BLaER1 (cell line): ENCODE data around the gene ST7.

Experiments
- H3K27ac ChIP-seq: shearing (Covaris generic); formaldehyde crosslinking; 2 replicates; pipeline ENCODE4 v1.8.1; 2022
- H3K27me3 ChIP-seq: shearing (Covaris generic); formaldehyde crosslinking; 2 replicates; pipeline ENCODE4 v1.8.1; 2022
- H3K36me3 ChIP-seq: shearing (Covaris generic); formaldehyde crosslinking; 2 replicates; pipeline ENCODE4 v1.8.1; 2022
- H3K4me1 ChIP-seq: shearing (Covaris generic); formaldehyde crosslinking; 2 replicates; pipeline ENCODE4 v1.8.1; 2022
- H3K4me2 ChIP-seq: shearing (Covaris generic); formaldehyde crosslinking; 2 replicates; pipeline ENCODE4 v1.8.1; 2022
- H3K4me3 ChIP-seq: shearing (Covaris generic); formaldehyde crosslinking; 2 replicates; pipeline ENCODE4 v1.8.1; 2022
- H3K9ac ChIP-seq: shearing (Covaris generic); formaldehyde crosslinking; 2 replicates; pipeline ENCODE4 v1.8.1; 2022
- H3K9me3 ChIP-seq: shearing (Covaris generic); formaldehyde crosslinking; 2 replicates; pipeline ENCODE4 v1.8.1; 2022
- H4K20me1 ChIP-seq: shearing (Covaris generic); formaldehyde crosslinking; 2 replicates; pipeline ENCODE4 v1.8.1; 2022
- Cebpa-rat ChIP-seq: shearing (Covaris generic); IDR thresholded peaks from 2 replicates; pipeline ENCODE4 v1.8.1; 2022

Gene ST7

GRCh38 chr7:116977172-116977571 is 23.9 kb downstream of the ST7 start:
- Histone ChIP-seq H3K27me3 (no peaks in the 10 kb centered on the region), H4K20me1 (no peaks in the 10 kb centered on the region), H3K9ac (no peak overlapping the region), H3K4me3 (no peak overlapping the region), H3K4me2 (no peak overlapping the region), H3K36me3 (no peaks in the 10 kb centered on the region), H3K27ac (no peak overlapping the region), H3K4me1 (no peaks in the 10 kb centered on the region), H3K9me3 (0 out of 2 replicates have a peak, but pooled peaks cover 6% of the 10 kb centered on the region)
- no peak for TF ChIP-seq Cebpa-rat

GRCh38 chr7:116978006-116978405 is 24.7 kb downstream of the ST7 start:
- Histone ChIP-seq H3K27me3 (no peaks in the 10 kb centered on the region), H3K4me3 (no peak overlapping the region), H3K9ac (no peak overlapping the region), H3K9me3 (0 out of 2 replicates have a peak, but pooled peaks cover 6% of the 10 kb centered on the region), H3K4me1 (no peaks in the 10 kb centered on the region), H3K4me2 (no peak overlapping the region), H4K20me1 (no peaks in the 10 kb centered on the region), H3K36me3 (no peaks in the 10 kb centered on the region), H3K27ac (no peak overlapping the region)
- TF ChIP-seq Cebpa-rat, result no peak

- Histone ChIP-seq H4K20me1 (no peaks in the 10 kb centered on the region), H3K36me3 (no peaks in the 10 kb centered on the region), H3K4me1 (no peaks in the 10 kb centered on the region), H3K9ac (no peak overlapping the region), H3K9me3 (0 out of 2 replicates have a peak, but pooled peaks cover 6% of the 10 kb centered on the region), H3K4me2 (no peak overlapping the region), H3K27me3 (no peaks in the 10 kb centered on the region), H3K4me3 (no peak overlapping the region), H3K27ac (no peak overlapping the region)
- no peak for TF ChIP-seq Cebpa-rat
Measured at GRCh38 chr7:116979430-116979829, 26.1 kb downstream of the ST7 start.

GRCh38 chr7:116980354-116980753 is 27.1 kb downstream of the ST7 start:
- Histone ChIP-seq H3K4me3 (no peak overlapping the region), H3K27me3 (no peaks in the 10 kb centered on the region), H3K4me2 (no peak overlapping the region), H3K9ac (no peak overlapping the region), H3K27ac (no peak overlapping the region), H3K36me3 (no peaks in the 10 kb centered on the region), H4K20me1 (no peaks in the 10 kb centered on the region), H3K4me1 (no peaks in the 10 kb centered on the region), H3K9me3 (0 out of 2 replicates have a peak, but pooled peaks cover under 1% of the 10 kb centered on the region)
- no peak for TF ChIP-seq Cebpa-rat

GRCh38 chr7:116981939-116982338 is 28.6 kb downstream of the ST7 start:
- TF ChIP-seq Cebpa-rat, result no peak
- no peak overlapping the region for H3K9ac ChIP-seq
- H3K36me3 ChIP-seq, result no peaks in the 10 kb centered on the region
- H3K4me2 ChIP-seq, result no peak overlapping the region
- no peak overlapping the region for H3K27ac ChIP-seq
- H3K9me3 ChIP-seq, result no peaks in the 10 kb centered on the region
- H3K27me3 ChIP-seq, result no peaks in the 10 kb centered on the region
- H4K20me1 ChIP-seq, result no peaks in the 10 kb centered on the region
- no peaks in the 10 kb centered on the region for H3K4me1 ChIP-seq
- no peak overlapping the region for H3K4me3 ChIP-seq

GRCh38 chr7:116984511-116984910 is 31.2 kb downstream of the ST7 start:
- H3K9me3 ChIP-seq, result no peaks in the 10 kb centered on the region
- H3K4me2 ChIP-seq, result no peak overlapping the region
- no peaks in the 10 kb centered on the region for H3K27me3 ChIP-seq
- H3K9ac ChIP-seq, result no peak overlapping the region
- no peak overlapping the region for H3K27ac ChIP-seq
- no peaks in the 10 kb centered on the region for H3K36me3 ChIP-seq
- H4K20me1 ChIP-seq, result peaks cover 6% of the 10 kb centered on the region; the same call in 1 of the 2 replicates
- H3K4me3 ChIP-seq, result no peak overlapping the region
- H3K4me1 ChIP-seq, result no peaks in the 10 kb centered on the region
- no peak for TF ChIP-seq Cebpa-rat

GRCh38 chr7:116984917-116985316 is 31.6 kb downstream of the ST7 start:
- Histone ChIP-seq H3K9ac (no peak overlapping the region), H3K27me3 (no peaks in the 10 kb centered on the region), H3K27ac (no peak overlapping the region), H3K4me3 (no peak overlapping the region), H4K20me1 (peaks cover 6% of the 10 kb centered on the region; the same call in 1 of the 2 replicates), H3K4me2 (no peak overlapping the region), H3K36me3 (no peaks in the 10 kb centered on the region), H3K4me1 (no peaks in the 10 kb centered on the region), H3K9me3 (no peaks in the 10 kb centered on the region)
- no peak for TF ChIP-seq Cebpa-rat

GRCh38 chr7:116985575-116985974 is 32.3 kb downstream of the ST7 start:
- no peak for TF ChIP-seq Cebpa-rat
- Histone ChIP-seq H3K36me3 (no peaks in the 10 kb centered on the region), H3K9ac (no peak overlapping the region), H3K4me2 (no peak overlapping the region), H3K4me3 (no peak overlapping the region), H3K9me3 (no peaks in the 10 kb centered on the region), H3K27ac (no peak overlapping the region), H3K27me3 (no peaks in the 10 kb centered on the region), H3K4me1 (no peaks in the 10 kb centered on the region), H4K20me1 (peaks cover 6% of the 10 kb centered on the region; the same call in 1 of the 2 replicates)

- Histone ChIP-seq H3K27ac (no peak overlapping the region), H3K4me3 (no peak overlapping the region), H3K36me3 (0 out of 2 replicates have a peak, but pooled peaks cover 3% of the 10 kb centered on the region), H3K27me3 (no peaks in the 10 kb centered on the region), H4K20me1 (peaks cover 6% of the 10 kb centered on the region; the same call in 1 of the 2 replicates), H3K4me1 (no peaks in the 10 kb centered on the region), H3K9ac (no peak overlapping the region), H3K9me3 (peaks cover 10% of the 10 kb centered on the region), H3K4me2 (no peak overlapping the region)
- TF ChIP-seq Cebpa-rat, result no peak
Measured at GRCh38 chr7:116986611-116987565, 33.6 kb downstream of the ST7 start.

GRCh38 chr7:116988363-116988989 is 35.2 kb downstream of the ST7 start:
- Histone ChIP-seq H3K4me3 (no peak overlapping the region), H3K9me3 (peaks cover 20% of the 10 kb centered on the region), H3K4me1 (no peaks in the 10 kb centered on the region), H3K27ac (no peak overlapping the region), H3K36me3 (0 out of 2 replicates have a peak, but pooled peaks cover 9% of the 10 kb centered on the region), H4K20me1 (peaks cover 6% of the 10 kb centered on the region; the same call in 1 of the 2 replicates), H3K9ac (no peak overlapping the region), H3K27me3 (no peaks in the 10 kb centered on the region), H3K4me2 (no peak overlapping the region)
- no peak for TF ChIP-seq Cebpa-rat
